Neuronal stem cell (in vitro differentiated cells): ENCODE measurements around the gene OVCH2.

Experiments used
- DNase-seq: peaks from one replicate; pipeline ENCODE4 v3.0.0-alpha.2; 2013; ENCODE audit warnings: low spot score
- H2AFZ ChIP-seq: one replicate; pipeline ENCODE4 v1.6.1; 2013; ENCODE audit warnings: mild to moderate bottlenecking, low read length, inconsistent platforms
- H2AK5ac ChIP-seq: 2 replicates; pipeline ENCODE4 v1.6.1; 2013; ENCODE audit warnings: low read depth, mild to moderate bottlenecking, inconsistent platforms, low read length, moderate library complexity, mixed read lengths
- H2BK120ac ChIP-seq: 2 replicates; pipeline ENCODE4 v1.6.1; 2013; ENCODE audit warnings: low read depth, mild to moderate bottlenecking, inconsistent platforms, low read length, moderate library complexity, mixed read lengths
- H2BK12ac ChIP-seq: one replicate; pipeline ENCODE4 v1.6.1; 2013; ENCODE audit warnings: low read length, inconsistent platforms
- H2BK15ac ChIP-seq: 2 replicates; pipeline ENCODE4 v1.6.1; 2013; ENCODE audit warnings: mild to moderate bottlenecking, low read length, inconsistent platforms, mixed read lengths
- H2BK5ac ChIP-seq: one replicate; pipeline ENCODE4 v1.6.1; 2013; ENCODE audit warnings: inconsistent platforms, mild to moderate bottlenecking, low read length, moderate library complexity
- H3K14ac ChIP-seq: one replicate; pipeline ENCODE4 v1.6.1; 2013; ENCODE audit warnings: low read length, inconsistent platforms
- H3K18ac ChIP-seq: 2 replicates; pipeline ENCODE4 v1.6.1; 2013; ENCODE audit warnings: low read length, inconsistent platforms
- H3K23ac ChIP-seq: 2 replicates; pipeline ENCODE4 v1.6.1; 2013; ENCODE audit warnings: low read depth, mild to moderate bottlenecking, mixed read lengths, low read length, inconsistent platforms; ENCODE audit not compliant: poor library complexity
- H3K27ac ChIP-seq: replicated peaks from 3 replicates; pipeline ENCODE4 v1.5.1; 2013; ENCODE audit warnings: low read length, inconsistent platforms
- H3K27me3 ChIP-seq, 3 experiments: 2 replicates each; pipeline ENCODE4 v1.6.1; 2013; ENCODE audit warnings: low read length in 3 of 3, mild to moderate bottlenecking in 2 of 3, inconsistent platforms in 1 of 3, low read depth in 1 of 3, mixed read lengths in 1 of 3, moderate library complexity in 1 of 3; ENCODE audit not compliant: control insufficient read depth in 3 of 3, insufficient read depth in 3 of 3
- H3K36me3 ChIP-seq, 2 donors: replicated peaks in 1 of 2; 2 replicates each; pipeline ENCODE4 v1.6.1; 2013; ENCODE audit warnings: low read length in 2 of 2; ENCODE audit not compliant: control insufficient read depth in 2 of 2, insufficient read depth in 2 of 2
- H3K4ac ChIP-seq: 2 replicates; pipeline ENCODE4 v1.6.1; 2013; ENCODE audit warnings: inconsistent platforms, mild to moderate bottlenecking, low read length, moderate library complexity
- H3K4me1 ChIP-seq, 2 donors: 1 replicate in 1 of 2; 2 replicates in 1 of 2; pipeline ENCODE4 v1.6.1; 2013; ENCODE audit warnings: low read length in 2 of 2, low read depth in 1 of 2; ENCODE audit not compliant: control insufficient read depth in 2 of 2, insufficient read depth in 1 of 2
- H3K4me2 ChIP-seq: one replicate; pipeline ENCODE4 v1.6.1; 2013; ENCODE audit warnings: mild to moderate bottlenecking, low read length, inconsistent platforms; ENCODE audit not compliant: insufficient read depth, poor library complexity, severe bottlenecking
- H3K4me3 ChIP-seq, 2 donors: 2 replicates each; pipeline ENCODE4 v1.5.1; 2013; ENCODE audit warnings: low read length in 2 of 2, mild to moderate bottlenecking in 2 of 2, inconsistent platforms in 1 of 2, moderate library complexity in 1 of 2
- H3K79me1 ChIP-seq: one replicate; pipeline ENCODE4 v1.6.1; 2013; ENCODE audit warnings: low read depth, mild to moderate bottlenecking, inconsistent platforms, low read length, moderate library complexity
- H3K9ac ChIP-seq: one replicate; pipeline ENCODE4 v1.6.1; 2013; ENCODE audit warnings: mild to moderate bottlenecking, low read depth, low read length, inconsistent platforms; ENCODE audit not compliant: poor library complexity
- H3K9me3 ChIP-seq, 2 donors: replicated peaks in 1 of 2; 2 replicates each; pipeline versions ENCODE3 to v1.6.1; 2013; ENCODE audit warnings: low read length in 2 of 2, mild to moderate bottlenecking in 2 of 2, inconsistent platforms in 1 of 2, low read depth in 1 of 2, mixed read lengths in 1 of 2, moderate library complexity in 1 of 2; ENCODE audit not compliant: control insufficient read depth in 2 of 2, insufficient read depth in 1 of 2
- H4K8ac ChIP-seq: one replicate; pipeline ENCODE4 v1.6.1; 2013; ENCODE audit warnings: low read depth, mild to moderate bottlenecking, inconsistent platforms, low read length, moderate library complexity
- H4K91ac ChIP-seq: one replicate; pipeline ENCODE4 v1.6.1; 2013; ENCODE audit warnings: low read length, low read depth, mild to moderate bottlenecking, inconsistent platforms; ENCODE audit not compliant: poor library complexity
- WGBS, 2 donors: extraction: QIAGEN DNeasy Blood & Tissue Kit; methylation state at CpG; one replicate each; pipeline ENCODE4 v1.1.7; 2013; ENCODE audit warnings: missing lambda C conversion rate in 2 of 2, mixed read lengths in 1 of 2; ENCODE audit not compliant: insufficient read length in 2 of 2, insufficient replicate concordance in 1 of 2; ENCODE audit errors: extremely low coverage in 2 of 2; 5-methylcytosine and 5-hydroxymethylcytosine counted together

The OVCH2 gene

GRCh38 chr11:7648264-7648663, 58.0 kb downstream of the OVCH2 start:
- peaks cover 0 to 3% of the 10 kb centered on the region in 2 donors for H3K36me3 ChIP-seq

GRCh38 chr11:7646866-7647265, 59.4 kb downstream of the OVCH2 start:
- Histone ChIP-seq H2AFZ (no peak overlapping the region), H3K27me3 (no peaks in the 10 kb centered on the region), H3K23ac (no peak overlapping the region)

More at GRCh38 chr11:7648264-7648663, 58.0 kb downstream of the OVCH2 start:
- no CpG with 5 or more reads among the region's 3 CpGs for WGBS, 2 donors
- Histone ChIP-seq H2AK5ac (no peak overlapping the region), H3K23ac (no peak overlapping the region), H3K4ac (no peak overlapping the region), H4K8ac (no peak overlapping the region), H2BK5ac (no peak overlapping the region), H3K9ac (no peak overlapping the region), H4K91ac (no peak overlapping the region), H2AFZ (no peak overlapping the region), H3K14ac (no peak overlapping the region), H3K79me1 (no peaks in the 10 kb centered on the region), H3K4me1 (peaks cover 0 to 4% of the 10 kb centered on the region in 2 donors), H3K18ac (no peak overlapping the region), H3K4me2 (no peak overlapping the region), H3K9me3 (no peaks in the 10 kb centered on the region), H2BK15ac (no peak overlapping the region), H3K4me3 (no peak overlapping the region), H2BK120ac (no peak overlapping the region), H3K27me3 (no peaks in the 10 kb centered on the region), H2BK12ac (no peak overlapping the region), H3K27ac (no peak overlapping the region)
- no peak for DNase-seq

GRCh38 chr11:7645206-7645605, 61.1 kb downstream of the OVCH2 start:
- H3K79me1 ChIP-seq = no peaks in the 10 kb centered on the region
- no peak overlapping the region for H3K27ac ChIP-seq
- H3K23ac ChIP-seq = no peak overlapping the region
- H2AFZ ChIP-seq = no peak overlapping the region
- H3K14ac ChIP-seq = no peak overlapping the region
- H3K9ac ChIP-seq = no peak overlapping the region
- no peak overlapping the region for H2BK15ac ChIP-seq
- H2BK12ac ChIP-seq = no peak overlapping the region
- H2AK5ac ChIP-seq = no peak overlapping the region
- DNase-seq = no peak
- H2BK5ac ChIP-seq = no peak overlapping the region
- no peak overlapping the region for H4K91ac ChIP-seq
- H3K18ac ChIP-seq = no peak overlapping the region
- H3K9me3 ChIP-seq = peaks cover 0 to 10% of the 10 kb centered on the region in 2 donors
- peaks cover 2 to 9% of the 10 kb centered on the region in 2 donors for H3K4me1 ChIP-seq
- no peak overlapping the region for H3K4me3 ChIP-seq
- no peak overlapping the region for H3K4ac ChIP-seq
- H2BK120ac ChIP-seq = no peak overlapping the region
- peaks cover 0 to 3% of the 10 kb centered on the region in 2 donors for H3K36me3 ChIP-seq
- H4K8ac ChIP-seq = no peak overlapping the region
- H3K27me3 ChIP-seq = no peaks in the 10 kb centered on the region
- no peak overlapping the region for H3K4me2 ChIP-seq
- WGBS, 2 donors = no CpG with 5 or more reads among the region's 3 CpGs

More at GRCh38 chr11:7646866-7647265, 59.4 kb downstream of the OVCH2 start:
- Histone ChIP-seq H4K8ac (no peak overlapping the region), H3K4me3 (no peak overlapping the region), H3K27ac (no peak overlapping the region), H3K9me3 (peaks cover 0 to 10% of the 10 kb centered on the region in 2 donors), H3K4ac (no peak overlapping the region), H3K18ac (no peak overlapping the region), H3K4me2 (no peak overlapping the region), H2BK120ac (no peak overlapping the region), H3K4me1 (peaks cover 2 to 9% of the 10 kb centered on the region in 2 donors), H3K79me1 (no peaks in the 10 kb centered on the region), H3K36me3 (peaks cover 0 to 3% of the 10 kb centered on the region in 2 donors), H4K91ac (no peak overlapping the region), H2BK5ac (no peak overlapping the region), H2BK12ac (no peak overlapping the region), H2BK15ac (no peak overlapping the region), H3K14ac (no peak overlapping the region), H2AK5ac (no peak overlapping the region), H3K9ac (no peak overlapping the region)
- no peak for DNase-seq
- no CpG with 5 or more reads among the region's 2 CpGs for WGBS, 2 donors

GRCh38 chr11:7643314-7643713, 63.0 kb downstream of the OVCH2 start:
- no peak overlapping the region for H2BK15ac ChIP-seq
- H3K9ac ChIP-seq = no peak overlapping the region
- no peak overlapping the region for H3K14ac ChIP-seq
- peaks cover 0 to 10% of the 10 kb centered on the region in 2 donors for H3K9me3 ChIP-seq
- no peaks in the 10 kb centered on the region for H3K27me3 ChIP-seq
- no peak overlapping the region for H4K8ac ChIP-seq
- no peak overlapping the region for H3K27ac ChIP-seq
- no peak overlapping the region for H3K18ac ChIP-seq
- no peak overlapping the region for H3K4ac ChIP-seq
- H3K4me1 ChIP-seq = peaks cover 2 to 9% of the 10 kb centered on the region in 2 donors
- H2BK120ac ChIP-seq = no peak overlapping the region
- no CpG with 5 or more reads among the region's 4 CpGs for WGBS, 2 donors
- no peaks in the 10 kb centered on the region for H3K36me3 ChIP-seq
- H2AK5ac ChIP-seq = no peak overlapping the region
- no peak overlapping the region for H3K4me3 ChIP-seq
- no peak overlapping the region for H3K23ac ChIP-seq
- H2AFZ ChIP-seq = no peak overlapping the region
- no peak overlapping the region for H4K91ac ChIP-seq
- no peaks in the 10 kb centered on the region for H3K79me1 ChIP-seq
- H2BK12ac ChIP-seq = no peak overlapping the region
- H2BK5ac ChIP-seq = no peak overlapping the region
- DNase-seq = no peak
- H3K4me2 ChIP-seq = no peak overlapping the region
